Measurements from ENCODE around the gene CACNA1C.

GRCh38 chr12:2190085-2190484 is 137.3 kb downstream of the CACNA1C start:
- TF ChIP-seq CTCF (IDR thresholded peaks at IDR 0.05) (no peak), EZH2 (IDR thresholded peaks at IDR 0.05; ENCODE audit: borderline replicate concordance, insufficient read depth, low read depth, low read length, poor library complexity, severe bottlenecking) (no peak)

Data from B cell (primary cell).